GM12873 (cell line): ENCODE results near the gene LGR5.

ENCODE experiments used
- CTCF ChIP-seq: IDR thresholded peaks from 2 replicates; pipeline ENCODE4 v1.5.1; 2012; ENCODE audit warnings: low read depth, mild to moderate bottlenecking, moderate library complexity, low read length, control low read depth; ENCODE audit not compliant: insufficient read depth; ENCODE audit errors: missing control alignments

The LGR5 gene

GRCh38 chr12:71626768-71627167, 187.2 kb downstream of the LGR5 start:
- TF ChIP-seq CTCF = no peak

GRCh38 chr12:71627438-71628002, 187.9 kb downstream of the LGR5 start:
- TF ChIP-seq CTCF = no peak
